Hepatocyte (in vitro differentiated cells): ENCODE results near the gene USH2A. TPM values are rescaled to one million over a fixed set of nuclear protein-coding genes. Genes with fewer than 3 reads are reported as not detected.

Source experiments
- DNase-seq: peaks from one replicate; pipeline ENCODE4 v3.0.0-alpha.2; 2016; ENCODE audit warnings: low spot score
- H2AFZ ChIP-seq: fragments of 200-600 bp; sonication (generic); 2 replicates; pipeline ENCODE4 v1.6.0; 2016; ENCODE audit warnings: antibody characterized with exemption, mild to moderate bottlenecking
- H3K27ac ChIP-seq: fragments of 200-600 bp; sonication (generic); 2 replicates; pipeline ENCODE4 v1.5.1; 2016; ENCODE audit warnings: mild to moderate bottlenecking
- H3K27me3 ChIP-seq: fragments of 200-600 bp; sonication (generic); 2 replicates; pipeline ENCODE4 v1.6.1; 2016
- H3K36me3 ChIP-seq: fragments of 200-600 bp; sonication (generic); replicated peaks from 2 replicates; pipeline ENCODE4 v1.5.1; 2016; ENCODE audit warnings: low read depth; ENCODE audit not compliant: insufficient read depth
- H3K4me1 ChIP-seq: fragments of 200-600 bp; sonication (generic); 2 replicates; pipeline ENCODE4 v1.5.1; 2016; ENCODE audit warnings: mild to moderate bottlenecking, moderate library complexity; ENCODE audit not compliant: insufficient read depth
- H3K4me2 ChIP-seq: fragments of 200-600 bp; sonication (generic); 2 replicates; pipeline ENCODE4 v1.6.0; 2016
- H3K4me3 ChIP-seq: fragments of 200-600 bp; sonication (generic); 2 replicates; pipeline ENCODE4 v1.5.1; 2016; ENCODE audit warnings: mild to moderate bottlenecking
- H3K79me2 ChIP-seq: fragments of 200-600 bp; sonication (generic); 2 replicates; pipeline ENCODE4 v1.6.0; 2017; ENCODE audit warnings: mild to moderate bottlenecking
- H3K9me2 ChIP-seq: fragments of 200-600 bp; sonication (generic); replicated peaks from 2 replicates; pipeline ENCODE4 v1.6.0; 2017; ENCODE audit warnings: mild to moderate bottlenecking; ENCODE audit not compliant: insufficient read depth
- H3K9me3 ChIP-seq: fragments of 200-600 bp; sonication (generic); 2 replicates; pipeline ENCODE4 v1.5.1; 2016; ENCODE audit warnings: low read depth, mild to moderate bottlenecking
- H4K20me1 ChIP-seq: fragments of 200-600 bp; sonication (generic); 2 replicates; pipeline ENCODE4 v1.6.0; 2016; ENCODE audit warnings: mild to moderate bottlenecking; ENCODE audit not compliant: insufficient read depth, poor library complexity, severe bottlenecking
- CTCF ChIP-seq: fragments of 200-600 bp; sonication (generic); IDR thresholded peaks from 2 replicates; pipeline ENCODE4 v1.5.1; 2016; ENCODE audit warnings: antibody characterized with exemption, mild to moderate bottlenecking; ENCODE audit not compliant: poor library complexity
- EZH2 ChIP-seq: fragments of 200-600 bp; sonication (generic); IDR thresholded peaks from 2 replicates; pipeline ENCODE4 v1.6.1; 2016; ENCODE audit warnings: antibody characterized with exemption, mild to moderate bottlenecking, borderline replicate concordance
- EZH2phosphoT487 ChIP-seq: fragments of 200-600 bp; sonication (generic); IDR thresholded peaks from one replicate; pipeline ENCODE4 v1.6.1; 2018; ENCODE audit warnings: antibody characterized with exemption, mild to moderate bottlenecking, low read depth, moderate library complexity; ENCODE audit not compliant: unreplicated experiment, severe bottlenecking
- WGBS: methylation state at CpG from one replicate; pipeline ENCODE4 v1.1.6; 2016; ENCODE audit warnings: low lambda C conversion rate; ENCODE audit errors: missing lambda C conversion rate; 5-methylcytosine and 5-hydroxymethylcytosine counted together
- polyA plus RNA-seq: library from polyadenylated mRNA; unstranded; fragments of >200 nt; fragmentation: Nextera tagmentation; extraction: Ambion mirVana; gene quantifications from 2 replicates; pipeline ENCODE4 v1.2.1, GENCODE V29; 2016
- total RNA-seq: library from RNA; depleted of rRNA; stranded (reverse); fragments of >200 nt; gene quantifications from 2 replicates; pipeline ENCODE4 v1.2.3, GENCODE V29; 2014

Gene USH2A
- total and polyA plus RNA-seq, 2 experiments from 2014 or later = 0.07 TPM; not detected in 1

GRCh38 chr1:215665215-215665614 is 758.0 kb downstream of the USH2A start:
- Histone ChIP-seq H4K20me1 (no peaks in the 10 kb centered on the region), H3K79me2 (no peaks in the 10 kb centered on the region), H2AFZ (no peak overlapping the region), H3K9me3 (no peaks in the 10 kb centered on the region), H3K27me3 (no peaks in the 10 kb centered on the region), H3K27ac (no peak overlapping the region), H3K36me3 (no peaks in the 10 kb centered on the region), H3K4me1 (no peaks in the 10 kb centered on the region), H3K4me3 (no peak overlapping the region), H3K9me2 (no peaks in the 10 kb centered on the region), H3K4me2 (no peak overlapping the region)
- whole genome bisulfite sequencing = 83% methylated on average over 4 of the region's 4 CpGs
- no peak for DNase-seq
- TF ChIP-seq CTCF = no peak
- no peak for TF ChIP-seq EZH2phosphoT487
- TF ChIP-seq EZH2 = no peak

- Histone ChIP-seq H3K4me2 (no peak overlapping the region), H3K36me3 (no peaks in the 10 kb centered on the region), H4K20me1 (no peaks in the 10 kb centered on the region), H2AFZ (no peak overlapping the region), H3K27ac (no peak overlapping the region), H3K9me2 (no peaks in the 10 kb centered on the region), H3K4me3 (no peak overlapping the region), H3K27me3 (no peaks in the 10 kb centered on the region), H3K4me1 (no peaks in the 10 kb centered on the region), H3K79me2 (no peaks in the 10 kb centered on the region), H3K9me3 (no peaks in the 10 kb centered on the region)
- TF ChIP-seq EZH2phosphoT487 (no peak), CTCF (no peak), EZH2 (no peak)
- WGBS = 76% methylated on average over 1 of the region's 1 CpG
- DNase-seq = no peak
Observed at GRCh38 chr1:215661033-215661432, 762.2 kb downstream of the USH2A start.

DNA sequence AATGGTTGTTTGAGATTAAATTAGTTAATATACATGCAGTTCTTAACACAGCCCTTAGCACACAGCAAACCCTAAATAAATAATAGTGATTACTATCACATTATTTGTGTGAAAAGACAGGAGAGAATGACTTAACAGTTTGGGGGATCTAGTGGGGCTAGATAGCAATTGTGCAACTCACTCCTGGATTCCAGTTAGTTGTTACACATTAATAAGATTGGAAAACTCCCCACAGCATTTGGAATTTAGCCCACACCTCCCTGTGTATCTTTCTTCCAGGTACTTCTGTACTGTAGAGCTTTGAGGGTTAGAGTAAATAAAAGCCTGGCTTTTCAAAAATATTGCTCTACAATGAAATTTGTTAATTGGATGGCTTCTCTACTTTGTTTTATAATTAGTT is 763.0 kb downstream of the USH2A start:
- DNase-seq = peak; percentile 16
- no peaks in the 10 kb centered on the region for H3K27me3 ChIP-seq
- no peak overlapping the region for H2AFZ ChIP-seq
- H3K4me2 ChIP-seq = no peak overlapping the region
- H3K27ac ChIP-seq = no peak overlapping the region
- H3K9me2 ChIP-seq = no peaks in the 10 kb centered on the region
- H3K9me3 ChIP-seq = no peaks in the 10 kb centered on the region
- no peak overlapping the region for H3K4me3 ChIP-seq
- H3K79me2 ChIP-seq = no peaks in the 10 kb centered on the region
- H4K20me1 ChIP-seq = no peaks in the 10 kb centered on the region
- TF ChIP-seq EZH2phosphoT487 (no peak), CTCF (no peak), EZH2 (no peak)
- H3K36me3 ChIP-seq = no peaks in the 10 kb centered on the region
- H3K4me1 ChIP-seq = no peaks in the 10 kb centered on the region

DNA sequence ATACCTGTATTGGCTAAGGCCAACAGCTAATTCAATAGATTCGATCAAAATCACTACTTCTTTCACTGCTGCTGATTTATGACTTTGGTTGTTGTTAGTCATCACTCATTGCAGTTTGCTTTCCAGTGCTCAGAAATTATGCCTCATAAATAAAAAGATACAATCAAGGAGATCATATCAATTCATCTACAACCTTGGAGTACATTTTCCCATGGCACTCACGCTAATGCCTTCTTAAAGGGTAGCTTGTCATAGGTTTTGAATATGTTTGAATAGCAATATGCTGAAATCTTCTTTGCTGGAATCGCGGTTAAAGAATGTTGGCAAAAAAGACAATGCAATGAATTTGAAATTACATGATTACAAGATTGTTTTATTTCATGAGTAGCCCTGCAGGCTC is 766.2 kb downstream of the USH2A start:
- Histone ChIP-seq H3K4me1 (no peaks in the 10 kb centered on the region), H3K9me2 (no peaks in the 10 kb centered on the region), H3K9me3 (no peaks in the 10 kb centered on the region), H3K4me3 (no peak overlapping the region), H3K36me3 (no peaks in the 10 kb centered on the region), H3K79me2 (no peaks in the 10 kb centered on the region), H2AFZ (no peak overlapping the region), H3K27me3 (no peaks in the 10 kb centered on the region), H3K27ac (no peak overlapping the region), H3K4me2 (no peak overlapping the region), H4K20me1 (no peaks in the 10 kb centered on the region)
- DNase-seq = no peak
- 91% methylated on average over 4 of the region's 4 CpGs for WGBS
- no peak for TF ChIP-seq EZH2
- TF ChIP-seq CTCF = no peak
- TF ChIP-seq EZH2phosphoT487 = no peak
